Loucy (cell line): ENCODE measurements around the gene LRRC42.

Experiments used
- H2AFZ ChIP-seq: fragments of 200-600 bp; sonication (generic); 2 replicates; pipeline ENCODE4 v1.6.0; 2016; ENCODE audit warnings: antibody characterized with exemption, mild to moderate bottlenecking, low read length, moderate library complexity
- H3F3A ChIP-seq: fragments of 200-600 bp; 2 replicates; pipeline ENCODE4 v1.6.0; 2016; ENCODE audit warnings: antibody characterized with exemption, low read depth, mild to moderate bottlenecking
- H3K27me3 ChIP-seq: fragments of 200-600 bp; sonication (generic); 2 replicates; pipeline ENCODE4 v1.6.1; 2014; ENCODE audit warnings: low read length, mild to moderate bottlenecking; ENCODE audit not compliant: insufficient read depth, poor library complexity, severe bottlenecking
- H3K36me3 ChIP-seq: fragments of 200-600 bp; sonication (generic); 2 replicates; pipeline ENCODE4 v1.6.1; 2016; ENCODE audit warnings: low read length; ENCODE audit not compliant: insufficient read depth
- H3K4me1 ChIP-seq: fragments of 200-600 bp; sonication (generic); 2 replicates; pipeline ENCODE4 v1.5.1; 2014; ENCODE audit warnings: low read length, mild to moderate bottlenecking; ENCODE audit not compliant: insufficient read depth, poor library complexity, severe bottlenecking
- H3K4me2 ChIP-seq: fragments of 200-600 bp; sonication (generic); 2 replicates; pipeline ENCODE4 v1.6.0; 2014; ENCODE audit warnings: antibody characterized with exemption, low read length, low read depth, mild to moderate bottlenecking; ENCODE audit not compliant: poor library complexity, severe bottlenecking
- H3K4me3 ChIP-seq: fragments of 200-600 bp; sonication (generic); 2 replicates; pipeline ENCODE4 v1.5.1; 2014; ENCODE audit warnings: low read length, mild to moderate bottlenecking, mixed read lengths; ENCODE audit not compliant: poor library complexity, severe bottlenecking
- H3K79me2 ChIP-seq: fragments of 200-600 bp; sonication (generic); 2 replicates; pipeline ENCODE4 v1.6.1; 2014; ENCODE audit warnings: low read length; ENCODE audit not compliant: insufficient read depth
- H3K9ac ChIP-seq: fragments of 200-600 bp; sonication (generic); 2 replicates; pipeline ENCODE4 v1.6.0; 2014; ENCODE audit warnings: mild to moderate bottlenecking, low read depth, low read length, moderate library complexity; ENCODE audit not compliant: poor library complexity, severe bottlenecking
- H3K9me2 ChIP-seq: fragments of 200-600 bp; sonication (generic); replicated peaks from 2 replicates; pipeline ENCODE4 v1.6.1; 2016; ENCODE audit warnings: low read depth, low read length, mixed read lengths
- H3K9me3 ChIP-seq: fragments of 200-600 bp; sonication (generic); 2 replicates; pipeline ENCODE4 v1.6.1; 2014; ENCODE audit warnings: mild to moderate bottlenecking, antibody characterized with exemption, low read length, low read depth; ENCODE audit not compliant: insufficient read depth
- H4K20me1 ChIP-seq: fragments of 200-600 bp; sonication (generic); 2 replicates; pipeline ENCODE4 v1.6.0; 2014; ENCODE audit warnings: antibody characterized with exemption, low read length, mild to moderate bottlenecking; ENCODE audit not compliant: insufficient read depth, poor library complexity, severe bottlenecking
- CTCF ChIP-seq: fragments of 200-600 bp; sonication (generic); conservative IDR thresholded peaks from 2 replicates; pipeline ENCODE4 v1.5.1; 2014; ENCODE audit warnings: mild to moderate bottlenecking, antibody characterized with exemption, low read length
- EZH2phosphoT487 ChIP-seq: fragments of 200-600 bp; IDR thresholded peaks from 2 replicates; pipeline ENCODE4 v1.6.1; 2018; ENCODE audit warnings: antibody characterized with exemption, mild to moderate bottlenecking, moderate library complexity, borderline replicate concordance

Gene LRRC42

GRCh38 chr1:53962395-53962794 lies 16.2 kb downstream of the LRRC42 start:
- Histone ChIP-seq H3F3A (no peaks in the 10 kb centered on the region), H3K27me3 (no peaks in the 10 kb centered on the region), H3K4me2 (no peak overlapping the region), H3K9ac (no peak overlapping the region), H3K9me2 (no peaks in the 10 kb centered on the region), H2AFZ (no peak overlapping the region), H3K4me3 (no peak overlapping the region), H3K9me3 (no peaks in the 10 kb centered on the region), H3K4me1 (peaks cover under 1% of the 10 kb centered on the region), H4K20me1 (no peaks in the 10 kb centered on the region), H3K79me2 (no peaks in the 10 kb centered on the region), H3K36me3 (peaks cover 57% of the 10 kb centered on the region; the same call in 1 of the 2 replicates)
- TF ChIP-seq EZH2phosphoT487 (no peak), CTCF (no peak)

DNA sequence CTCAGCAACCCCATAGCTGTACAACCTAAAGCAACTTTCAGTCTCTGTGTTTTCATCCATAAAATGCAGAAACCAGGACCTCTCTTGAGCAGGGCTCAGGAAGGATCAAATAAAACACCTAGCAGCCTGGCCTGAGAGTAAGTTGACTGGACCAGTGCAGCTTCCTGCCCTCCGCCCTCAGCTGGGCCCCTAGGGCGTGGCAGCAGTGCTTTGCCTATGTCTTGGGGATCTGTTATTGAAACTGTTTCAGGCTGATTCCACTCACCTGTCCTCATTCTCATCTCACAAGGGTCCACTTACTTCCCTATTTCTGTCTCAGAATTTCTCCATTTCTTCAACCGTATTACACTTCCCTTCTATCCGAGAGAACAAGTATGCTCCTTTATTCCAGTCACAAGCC lies 17.3 kb downstream of the LRRC42 start:
- no peaks in the 10 kb centered on the region for H4K20me1 ChIP-seq
- H3K79me2 ChIP-seq = no peaks in the 10 kb centered on the region
- H3K4me3 ChIP-seq = no peak overlapping the region
- H3K9ac ChIP-seq = no peak overlapping the region
- H3K4me1 ChIP-seq = no peaks in the 10 kb centered on the region
- peaks cover 66% of the 10 kb centered on the region; the same call in 1 of the 2 replicates for H3K36me3 ChIP-seq
- no peaks in the 10 kb centered on the region for H3F3A ChIP-seq
- H3K9me3 ChIP-seq = no peaks in the 10 kb centered on the region
- TF ChIP-seq EZH2phosphoT487 = no peak
- no peak for TF ChIP-seq CTCF
- H2AFZ ChIP-seq = no peak overlapping the region
- H3K4me2 ChIP-seq = no peak overlapping the region
- H3K27me3 ChIP-seq = no peaks in the 10 kb centered on the region
- no peaks in the 10 kb centered on the region for H3K9me2 ChIP-seq

DNA sequence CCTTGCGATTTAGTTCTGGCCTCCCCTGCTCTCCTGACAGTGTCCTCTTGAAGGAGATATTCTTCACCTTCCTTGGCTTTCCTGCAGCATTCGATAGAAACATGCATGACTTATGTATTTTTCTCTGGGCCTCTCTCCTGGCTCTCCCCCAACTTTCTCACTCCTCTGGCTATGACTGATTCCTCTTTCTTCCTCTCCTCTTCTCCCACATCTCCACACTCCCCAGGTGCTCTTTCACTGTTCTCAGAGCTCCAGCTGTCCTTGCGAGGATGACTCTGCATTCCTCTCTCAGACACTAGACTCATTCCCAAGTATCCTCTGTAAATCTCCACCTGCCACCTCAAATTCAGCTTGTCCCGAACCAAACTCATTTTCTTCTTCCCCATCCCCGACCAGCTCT lies 18.0 kb downstream of the LRRC42 start:
- Histone ChIP-seq H3K4me1 (no peaks in the 10 kb centered on the region), H3K27me3 (no peaks in the 10 kb centered on the region), H4K20me1 (no peaks in the 10 kb centered on the region), H3K36me3 (peaks cover 69% of the 10 kb centered on the region; the same call in 1 of the 2 replicates), H3F3A (no peaks in the 10 kb centered on the region), H3K79me2 (no peaks in the 10 kb centered on the region), H3K4me3 (no peak overlapping the region), H3K4me2 (no peak overlapping the region), H3K9me2 (no peaks in the 10 kb centered on the region), H2AFZ (no peak overlapping the region), H3K9me3 (no peaks in the 10 kb centered on the region), H3K9ac (no peak overlapping the region)
- TF ChIP-seq EZH2phosphoT487 = no peak
- no peak for TF ChIP-seq CTCF
